HUES64 (cell line): Measurements from ENCODE around the gene MAMDC4.
A peak's percentile ranks its signal among the peaks of the same experiment; 100 is the strongest.
"Not testable (repeated sequence)": the region's sequence is repeated elsewhere in the genome, so short reads cannot be mapped to it uniquely, and the experiment has no call there.

ENCODE experiments used
- H3K27ac ChIP-seq: 2 replicates; pipeline ENCODE4 v1.7.0; 2013; ENCODE audit warnings: low read depth, low read length, inconsistent platforms
- H3K27me3 ChIP-seq: 2 replicates; pipeline ENCODE4 v1.6.1; 2013; ENCODE audit warnings: mild to moderate bottlenecking, low read length; ENCODE audit not compliant: insufficient read depth
- H3K36me3 ChIP-seq: 2 replicates; pipeline ENCODE4 v1.6.1; 2013; ENCODE audit warnings: mild to moderate bottlenecking, low read length; ENCODE audit not compliant: insufficient read depth
- H3K4me1 ChIP-seq: 2 replicates; pipeline ENCODE4 v1.6.1; 2013; ENCODE audit warnings: mild to moderate bottlenecking, low read length, moderate library complexity; ENCODE audit not compliant: insufficient read depth
- H3K4me3 ChIP-seq: 2 replicates; pipeline ENCODE4 v1.5.1; 2013; ENCODE audit warnings: mild to moderate bottlenecking, low read length, moderate library complexity
- H3K9ac ChIP-seq: 2 replicates; pipeline ENCODE4 v1.6.1; 2013; ENCODE audit warnings: mild to moderate bottlenecking, low read depth, low read length
- H3K9me3 ChIP-seq: 2 replicates; pipeline ENCODE4 v1.6.1; 2013; ENCODE audit warnings: low read depth, low read length; ENCODE audit not compliant: insufficient read depth
- WGBS: fragments of 150-250, 120-280 bp; methylation state at CpG from one replicate; pipeline ENCODE4 v1.1.7; 2013; ENCODE audit warnings: missing lambda C conversion rate; 5-methylcytosine and 5-hydroxymethylcytosine counted together

MAMDC4 gene

DNA sequence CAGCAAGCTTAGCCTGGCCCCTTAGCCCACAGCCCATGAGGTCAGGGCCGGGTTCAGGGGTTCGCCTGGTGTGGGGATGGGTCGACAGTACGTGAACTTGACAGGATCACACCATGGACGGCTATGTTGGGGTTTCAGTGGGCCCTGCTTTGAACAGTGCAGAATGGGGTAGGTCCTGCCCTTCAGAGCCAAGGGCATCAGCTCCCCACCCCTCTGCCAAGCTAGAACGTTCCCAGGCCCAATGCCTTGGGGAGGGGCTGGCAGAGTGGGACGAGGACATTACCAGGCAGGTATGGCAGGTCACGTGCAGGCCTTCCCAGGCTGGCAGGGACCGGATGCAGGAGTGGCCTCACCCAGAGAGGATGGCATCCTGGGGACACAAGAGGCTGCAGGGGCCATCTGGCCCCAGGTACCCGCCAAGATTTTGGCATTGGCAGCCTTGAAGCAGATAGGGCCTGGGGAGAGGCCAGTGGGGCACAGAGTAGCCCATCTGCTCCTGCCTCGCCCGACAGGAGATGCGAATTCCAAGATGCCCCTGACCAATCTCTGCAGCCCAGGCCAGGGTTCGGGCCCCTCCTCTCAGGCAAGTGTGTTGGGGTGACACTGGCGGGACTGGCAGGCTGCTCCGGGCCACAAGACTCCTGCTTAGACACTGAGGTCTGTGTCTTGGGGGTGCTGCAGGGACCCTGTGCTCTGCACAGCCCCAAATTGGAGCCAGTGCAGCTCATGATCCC lies 10.3 kb upstream of the MAMDC4 start:
- whole genome bisulfite sequencing, result 61% methylated on average over 16 of the region's 16 CpGs
- Histone ChIP-seq H3K36me3 (peaks cover 13% of the 10 kb centered on the region), H3K27ac (peak overlapping the region; percentile 49; the same call in 1 of the 2 replicates)
- H3K4me1 ChIP-seq, H3K27me3 ChIP-seq, H3K9ac ChIP-seq, H3K9me3 ChIP-seq, H3K4me3 ChIP-seq: not testable (repeated sequence)

DNA sequence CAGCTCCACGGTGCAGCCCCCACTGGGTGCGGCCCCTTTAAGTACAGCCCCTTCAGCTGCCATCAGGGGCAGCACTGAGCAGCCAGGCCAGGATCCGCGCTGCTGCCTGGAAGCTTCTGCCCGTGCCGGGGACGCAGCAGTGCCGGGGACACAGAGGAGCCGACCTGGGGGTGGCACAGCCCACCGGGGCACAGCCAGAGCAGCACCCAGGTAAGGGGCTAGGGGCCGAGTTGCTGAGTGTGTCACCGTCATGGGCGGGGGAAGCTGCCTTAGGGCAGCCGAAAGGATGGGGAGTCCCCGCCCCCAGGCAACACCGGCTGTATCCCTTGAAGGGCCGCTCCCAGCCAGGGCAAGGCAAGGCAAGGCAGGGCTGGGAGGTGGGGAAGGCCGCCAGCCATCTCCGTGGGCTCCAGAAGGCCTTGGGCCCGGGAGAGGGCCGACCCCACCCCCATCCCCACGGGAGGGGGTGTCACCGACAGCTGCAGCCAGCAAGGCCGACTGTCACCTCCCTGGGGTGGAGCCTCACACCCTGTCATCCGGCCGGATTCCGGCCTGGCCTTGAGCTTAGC lies 9.7 kb upstream of the MAMDC4 start, which contains the start of gene AJM1:
Gene AJM1, plus strand, starts transcription at position 99 of the 569 bp plus-strand sequence. CDS start 1,937 bp downstream, outside the sequence.
- 4% methylated on average over 19 of the region's 27 CpGs for WGBS
- not testable (repeated sequence) for H3K9ac ChIP-seq, H3K9me3 ChIP-seq, H3K27me3 ChIP-seq, H3K4me1 ChIP-seq
- peak within 1 kb of the TSS; percentile 49; the same call in 1 of the 2 replicates for H3K27ac ChIP-seq
- H3K4me3 ChIP-seq, result peak within 1 kb of the TSS; percentile 28
- H3K36me3 ChIP-seq, result peaks cover 13% of the 10 kb centered on the region

DNA sequence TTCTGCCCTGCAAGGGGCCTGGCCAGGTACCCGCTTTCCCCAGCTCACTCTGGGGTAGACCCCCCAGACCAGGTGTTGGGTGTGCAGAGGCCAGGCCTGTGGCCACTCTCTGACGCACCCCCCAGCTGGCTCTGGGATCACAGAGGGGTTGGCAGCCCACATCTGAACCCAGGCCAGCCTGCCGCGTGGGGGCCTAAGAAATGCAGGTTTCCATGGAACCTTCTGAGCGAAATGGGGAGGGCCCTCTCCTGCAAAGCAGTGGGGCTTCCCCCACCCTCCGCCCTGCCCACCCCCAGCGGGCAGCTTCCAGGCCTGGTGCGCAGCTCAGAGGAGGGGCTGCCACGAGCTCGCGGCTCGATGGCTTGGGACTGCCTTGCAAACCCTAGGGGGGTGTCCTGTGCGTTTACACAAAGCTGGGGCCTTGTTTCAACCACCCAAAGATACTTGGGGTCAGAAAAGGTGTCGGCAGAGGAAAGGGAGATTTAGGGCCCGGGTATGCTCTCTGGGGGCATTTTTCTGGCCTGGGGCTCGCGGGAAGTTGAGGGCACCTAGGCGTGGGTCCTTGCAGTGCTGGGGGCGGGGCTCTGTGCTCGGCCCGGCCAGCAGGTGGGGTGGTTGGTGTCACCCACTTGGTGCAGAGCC lies 8.9 kb upstream of the MAMDC4 start:
- 59% methylated on average over 21 of the region's 21 CpGs for WGBS
- not testable (repeated sequence) for H3K9ac ChIP-seq, H3K4me3 ChIP-seq, H3K9me3 ChIP-seq, H3K27me3 ChIP-seq, H3K4me1 ChIP-seq, H3K27ac ChIP-seq
- peaks cover 13% of the 10 kb centered on the region for H3K36me3 ChIP-seq

DNA sequence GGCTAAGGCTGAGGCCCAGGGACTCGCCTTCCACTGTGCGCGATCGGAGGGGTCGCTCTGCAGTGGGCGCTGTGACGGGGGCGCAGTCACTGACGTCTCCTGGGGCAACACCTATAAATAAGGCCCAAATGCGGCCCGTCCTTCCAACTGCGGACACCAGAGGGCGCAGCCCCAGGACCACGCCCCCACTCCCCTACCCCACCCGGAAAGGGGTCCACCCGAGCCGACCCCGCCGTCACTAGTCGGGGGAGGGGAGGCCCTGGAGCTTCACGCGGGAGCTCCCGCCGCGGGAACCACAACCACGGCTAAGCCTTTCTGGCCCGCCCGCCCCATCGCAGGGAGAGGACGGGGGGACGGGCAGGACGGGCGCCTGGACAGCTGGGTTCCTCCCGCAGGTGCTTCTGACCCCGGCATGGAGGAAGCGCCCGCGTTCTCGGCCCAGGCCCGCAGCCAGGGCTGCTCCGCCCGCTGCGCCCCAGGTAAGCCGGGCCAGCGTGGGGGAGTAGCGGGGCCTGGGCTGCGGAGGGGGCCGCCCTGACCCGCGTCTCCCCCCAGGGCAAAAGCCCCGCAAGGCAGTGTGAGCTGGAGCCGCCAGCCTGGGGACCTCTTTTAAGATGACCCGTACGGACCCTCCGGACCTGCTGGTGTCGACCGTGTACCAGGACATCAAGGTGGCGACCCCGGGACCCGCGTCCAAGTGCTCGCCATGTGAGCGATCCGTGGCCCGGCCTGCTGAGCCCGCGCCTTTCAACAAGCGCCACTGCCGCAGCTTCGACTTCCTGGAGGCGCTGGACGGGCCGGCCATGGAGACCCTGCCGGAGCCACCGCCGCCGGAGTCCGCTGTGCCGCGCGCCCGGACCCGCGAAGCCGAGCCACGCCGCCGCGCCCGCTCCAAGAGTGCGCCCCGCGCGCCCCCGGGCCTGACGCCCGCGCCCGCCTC lies 8.1 kb upstream of the MAMDC4 start:
- H3K4me3 ChIP-seq, H3K9me3 ChIP-seq, H3K4me1 ChIP-seq, H3K9ac ChIP-seq, H3K27ac ChIP-seq, H3K27me3 ChIP-seq: not testable (repeated sequence)
- H3K36me3 ChIP-seq, result peaks cover 11% of the 10 kb centered on the region
- WGBS, result 56% methylated on average over 99 of the region's 99 CpGs

DNA sequence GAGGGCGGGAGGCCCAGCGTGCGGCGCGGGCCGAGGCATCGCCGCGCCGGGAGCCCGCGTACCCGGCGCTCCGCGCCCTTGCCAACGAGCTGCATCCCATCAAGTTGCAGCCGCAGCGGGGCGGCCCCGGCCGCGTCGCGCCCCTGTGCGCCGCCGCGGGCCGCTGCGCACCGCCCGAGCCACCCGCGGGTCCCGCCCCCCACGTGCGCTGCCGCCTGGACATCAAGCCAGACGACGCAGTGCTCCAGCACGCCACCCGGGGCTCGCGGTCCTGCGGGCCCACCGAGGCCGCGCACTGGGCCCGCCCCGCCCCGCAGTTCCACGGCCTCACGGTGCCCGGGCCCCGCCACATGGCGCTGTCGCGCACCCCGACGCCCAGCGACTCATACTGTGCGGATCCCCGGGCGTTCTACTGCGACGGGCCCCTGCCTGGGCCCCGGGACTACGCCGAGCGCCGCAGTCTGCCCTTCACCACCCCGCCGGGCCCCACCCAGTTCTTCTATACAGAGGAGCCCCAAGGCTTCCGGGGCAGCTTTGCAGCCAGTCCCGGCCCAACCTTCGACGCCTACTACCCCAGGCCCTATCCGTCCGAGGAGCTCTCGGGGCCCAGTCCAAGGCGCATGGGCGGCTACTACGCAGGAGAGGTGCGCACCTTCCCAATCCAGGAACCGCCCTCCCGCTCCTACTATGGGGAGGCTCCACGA lies 7.2 kb upstream of the MAMDC4 start:
- H3K27me3 ChIP-seq, result peaks cover 5% of the 10 kb centered on the region
- no peak overlapping the region for H3K9ac ChIP-seq
- 82% methylated on average over 88 of the region's 88 CpGs for WGBS
- H3K4me3 ChIP-seq, result no peak overlapping the region
- H3K27ac ChIP-seq, result no peak overlapping the region
- peaks cover 9% of the 10 kb centered on the region; the same call in 1 of the 2 replicates for H3K4me1 ChIP-seq
- no peaks in the 10 kb centered on the region for H3K9me3 ChIP-seq
- peaks cover 3% of the 10 kb centered on the region for H3K36me3 ChIP-seq

DNA sequence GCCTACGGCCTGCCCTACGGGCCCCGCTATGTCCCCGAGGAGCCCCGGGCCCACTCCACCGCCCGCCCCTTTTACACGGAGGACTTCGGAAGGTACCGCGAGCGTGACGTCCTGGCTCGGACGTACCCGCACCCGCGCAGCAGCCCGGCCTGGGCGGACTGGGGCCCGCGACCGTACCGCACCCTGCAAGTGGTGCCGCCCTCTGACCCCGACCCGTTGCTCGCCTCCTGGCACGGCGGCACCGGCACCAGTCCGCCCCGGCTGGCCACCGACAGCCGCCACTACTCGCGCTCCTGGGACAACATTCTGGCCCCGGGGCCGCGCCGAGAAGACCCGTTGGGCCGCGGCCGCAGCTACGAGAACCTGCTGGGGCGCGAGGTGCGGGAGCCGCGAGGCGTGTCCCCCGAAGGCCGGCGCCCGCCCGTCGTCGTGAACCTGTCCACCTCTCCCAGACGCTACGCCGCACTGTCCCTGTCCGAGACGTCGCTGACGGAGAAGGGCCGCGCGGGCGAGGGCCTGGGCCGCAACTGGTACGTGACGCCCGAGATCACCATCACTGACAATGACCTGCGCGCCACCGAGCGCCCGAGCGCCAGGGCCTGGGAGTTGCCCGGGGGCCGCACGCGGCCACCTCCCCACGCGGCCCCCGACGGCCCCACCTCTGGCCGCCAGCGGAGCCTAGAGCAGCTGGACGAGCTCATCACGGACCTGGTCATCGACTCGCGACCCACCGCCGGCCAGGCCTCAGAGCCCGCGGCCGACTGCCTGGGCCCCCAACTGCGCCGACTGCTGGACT lies 6.5 kb upstream of the MAMDC4 start:
- WGBS, result 96% methylated on average over 102 of the region's 102 CpGs
- peaks cover 5% of the 10 kb centered on the region for H3K27me3 ChIP-seq
- no peaks in the 10 kb centered on the region for H3K9me3 ChIP-seq
- no peak overlapping the region for H3K27ac ChIP-seq
- peaks cover 5% of the 10 kb centered on the region for H3K36me3 ChIP-seq
- H3K9ac ChIP-seq, result no peak overlapping the region
- no peak overlapping the region for H3K4me3 ChIP-seq
- peaks cover 9% of the 10 kb centered on the region; the same call in 1 of the 2 replicates for H3K4me1 ChIP-seq

DNA sequence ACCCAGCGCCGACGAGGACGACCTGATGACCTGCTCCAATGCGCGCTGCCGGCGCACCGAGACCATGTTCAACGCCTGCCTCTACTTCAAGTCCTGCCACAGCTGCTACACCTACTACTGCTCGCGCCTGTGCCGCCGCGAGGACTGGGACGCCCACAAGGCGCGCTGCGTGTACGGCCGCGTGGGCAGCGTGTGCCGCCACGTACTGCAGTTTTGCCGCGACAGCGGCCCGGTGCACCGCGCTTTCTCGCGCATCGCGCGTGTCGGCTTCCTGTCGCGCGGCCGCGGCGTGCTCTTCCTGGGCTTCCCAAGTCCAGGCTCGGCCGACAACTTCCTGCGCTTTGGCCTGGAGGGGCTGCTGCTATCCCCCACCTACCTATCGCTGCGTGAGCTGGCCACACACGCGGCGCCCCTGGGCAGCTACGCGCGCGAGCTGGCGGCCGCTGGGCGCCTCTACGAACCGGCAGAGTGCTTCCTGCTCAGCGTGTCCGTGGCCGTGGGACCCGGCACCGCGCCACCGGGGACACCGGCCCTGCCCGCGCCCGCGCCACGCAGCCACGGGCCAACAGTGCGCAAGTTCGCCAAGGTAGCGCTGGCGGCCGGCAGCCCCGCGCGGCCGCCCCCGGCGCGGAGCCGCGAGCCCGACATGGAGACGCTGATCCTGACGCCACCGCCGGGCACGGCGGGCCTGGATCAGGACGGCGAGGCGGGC lies 5.6 kb upstream of the MAMDC4 start:
- peaks cover 5% of the 10 kb centered on the region for H3K27me3 ChIP-seq
- peaks cover 2% of the 10 kb centered on the region; the same call in 1 of the 2 replicates for H3K4me1 ChIP-seq
- WGBS, result 77% methylated on average over 98 of the region's 98 CpGs
- no peak overlapping the region; the same call in 1 of the 2 replicates for H3K27ac ChIP-seq
- no peaks in the 10 kb centered on the region for H3K9me3 ChIP-seq
- peak overlapping the region; percentile 67 for H3K9ac ChIP-seq
- H3K36me3 ChIP-seq, result peaks cover 14% of the 10 kb centered on the region
- peak overlapping the region; percentile 60 for H3K4me3 ChIP-seq

DNA sequence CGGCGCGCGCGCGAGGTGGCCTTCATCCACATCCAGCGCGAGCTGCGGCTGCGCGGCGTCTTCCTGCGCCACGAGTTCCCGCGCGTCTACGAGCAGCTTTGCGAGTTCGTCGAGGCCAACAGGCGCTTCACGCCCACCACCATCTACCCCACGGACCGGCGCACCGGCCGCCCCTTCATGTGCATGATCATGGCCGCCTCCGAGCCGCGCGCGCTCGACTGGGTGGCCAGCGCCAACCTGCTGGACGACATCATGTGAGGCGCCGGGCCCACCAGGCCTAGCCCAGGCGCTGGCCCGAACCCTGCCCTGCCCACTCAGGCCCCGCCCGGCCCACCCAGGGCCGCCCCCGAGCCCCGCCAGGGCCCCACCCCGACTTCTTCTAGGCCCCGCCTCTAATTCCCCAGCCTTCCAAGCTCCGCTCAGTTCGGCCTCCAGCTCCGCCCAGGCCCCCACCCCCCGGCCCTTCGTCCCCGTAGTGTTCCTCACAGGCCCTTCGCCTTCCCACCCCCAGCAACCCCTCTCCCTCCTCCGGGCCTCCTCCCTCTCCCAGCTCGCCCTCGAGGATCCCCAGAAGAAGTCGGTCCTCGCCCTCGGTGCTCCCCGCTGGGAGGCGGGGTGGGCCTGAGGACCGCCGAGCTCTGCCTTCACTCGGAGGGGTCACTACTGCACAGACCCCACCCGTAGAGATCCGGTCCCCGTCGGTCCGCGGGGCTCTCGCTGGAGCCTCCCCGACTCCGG lies 4.9 kb upstream of the MAMDC4 start:
- Histone ChIP-seq H3K27ac (peak overlapping the region; percentile 95; the same call in 1 of the 2 replicates), H3K4me3 (peak overlapping the region; percentile 89), H3K9ac (peak overlapping the region; percentile 78), H3K4me1 (no peaks in the 10 kb centered on the region), H3K9me3 (no peaks in the 10 kb centered on the region), H3K27me3 (peaks cover 5% of the 10 kb centered on the region), H3K36me3 (peaks cover 17% of the 10 kb centered on the region)
- 16% methylated on average over 71 of the region's 75 CpGs for WGBS

DNA sequence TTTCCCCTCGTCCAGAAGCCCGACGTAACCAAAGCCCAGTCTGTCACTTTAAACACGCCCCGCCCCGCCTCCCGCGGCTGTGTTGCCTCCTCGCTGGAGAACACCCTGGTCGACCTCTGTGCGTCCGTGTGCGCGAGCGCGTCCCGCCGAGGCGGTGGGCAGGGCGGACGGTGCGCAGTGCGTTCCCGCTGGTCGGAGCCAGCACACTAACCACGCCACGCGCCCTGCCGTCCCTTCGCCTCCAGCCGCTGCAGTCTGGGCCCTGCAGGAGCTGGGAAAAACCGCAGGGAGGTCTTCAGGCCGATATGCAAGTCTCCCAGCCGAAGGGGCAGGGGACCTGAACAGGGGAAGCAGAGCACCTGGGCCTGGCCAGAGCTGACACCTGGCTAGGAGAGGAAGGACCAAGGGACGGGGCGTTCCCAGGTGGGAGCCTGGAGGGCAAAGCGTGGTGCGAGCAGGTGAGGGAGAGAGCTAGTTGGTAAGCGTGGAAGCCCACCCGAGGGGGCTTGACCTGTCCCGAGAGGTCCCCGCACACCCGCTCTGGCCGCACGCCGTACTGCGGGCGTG lies 4.2 kb upstream of the MAMDC4 start:
- H3K4me1 ChIP-seq, result no peaks in the 10 kb centered on the region
- peak overlapping the region; percentile 95; the same call in 1 of the 2 replicates for H3K27ac ChIP-seq
- peak overlapping the region; percentile 89 for H3K4me3 ChIP-seq
- H3K9ac ChIP-seq, result peak overlapping the region; percentile 78
- peaks cover 5% of the 10 kb centered on the region for H3K27me3 ChIP-seq
- 1% methylated on average over 48 of the region's 48 CpGs for whole genome bisulfite sequencing
- H3K36me3 ChIP-seq, result peaks cover 17% of the 10 kb centered on the region
- no peaks in the 10 kb centered on the region for H3K9me3 ChIP-seq
